ENCODE data around the gene DYRK3.
"Not testable (repeated sequence)": the region's sequence is repeated elsewhere in the genome, so short reads cannot be mapped to it uniquely, and the experiment has no call there.

DYRK3 gene

DNA sequence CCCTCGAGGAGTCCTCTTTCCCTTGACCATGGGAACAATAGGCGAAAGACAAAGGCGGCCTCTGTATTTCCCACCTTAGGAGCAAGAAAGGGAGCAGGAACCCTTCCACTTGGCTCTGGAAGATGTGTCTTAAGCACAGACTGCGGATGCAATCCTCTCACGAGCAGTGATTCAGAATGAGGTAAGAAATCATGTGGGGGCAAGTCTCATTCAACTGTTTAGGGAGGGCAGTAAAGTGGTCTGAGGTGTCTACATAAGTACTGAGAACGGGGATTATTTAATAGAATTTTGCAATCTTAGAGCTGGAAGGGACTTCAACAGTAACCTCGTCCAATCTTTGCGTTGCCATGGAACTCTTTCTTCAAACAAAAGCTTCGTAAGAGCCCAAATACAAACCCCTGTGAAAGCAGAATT is 1.6 kb upstream of the DYRK3 start:
- DNase-seq, result no peak

- peak; percentile 90 for DNase-seq
Observed at GRCh38 chr1:206634365-206635079, 814 bp upstream of the DYRK3 start.

DNA sequence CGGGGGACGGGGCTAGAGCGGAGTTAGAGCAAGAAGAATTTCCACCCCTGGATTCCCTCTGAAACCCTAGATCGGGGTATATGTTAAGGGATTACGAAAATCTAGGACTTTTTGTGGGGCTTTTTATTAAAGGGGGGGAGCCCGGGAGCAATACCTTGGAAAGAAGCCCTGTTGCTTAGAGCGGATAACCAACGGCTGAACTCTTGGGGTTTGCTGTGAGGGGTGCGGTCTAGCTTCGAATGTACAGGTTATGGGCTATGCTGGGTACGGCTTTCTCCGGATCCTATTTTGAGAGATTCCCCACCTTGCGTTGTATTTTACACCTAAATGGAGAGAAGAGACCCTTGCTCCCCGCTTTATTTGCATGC is 626 bp downstream of the DYRK3 start:
- DNase-seq, result no peak

DNA sequence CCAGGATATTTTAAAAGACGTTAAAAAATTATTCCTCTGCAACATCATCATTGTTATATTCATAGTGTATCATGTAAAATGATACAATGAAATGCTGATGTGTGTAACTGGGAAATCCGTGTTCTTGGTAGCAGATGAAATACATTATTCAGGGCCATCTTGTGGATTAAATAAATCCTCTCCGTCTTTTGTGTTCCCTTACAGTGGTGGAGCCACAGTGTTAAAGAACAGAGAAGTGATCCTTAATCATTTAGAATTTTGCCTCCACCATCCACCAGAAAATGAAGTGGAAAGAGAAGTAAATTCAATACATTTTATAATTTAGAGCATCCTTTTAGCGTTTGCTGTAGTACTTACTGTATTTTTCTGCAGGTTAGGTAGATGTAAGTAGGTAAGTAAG is 1.3 kb downstream of the DYRK3 start:
- DNase-seq, result no peak

DNA sequence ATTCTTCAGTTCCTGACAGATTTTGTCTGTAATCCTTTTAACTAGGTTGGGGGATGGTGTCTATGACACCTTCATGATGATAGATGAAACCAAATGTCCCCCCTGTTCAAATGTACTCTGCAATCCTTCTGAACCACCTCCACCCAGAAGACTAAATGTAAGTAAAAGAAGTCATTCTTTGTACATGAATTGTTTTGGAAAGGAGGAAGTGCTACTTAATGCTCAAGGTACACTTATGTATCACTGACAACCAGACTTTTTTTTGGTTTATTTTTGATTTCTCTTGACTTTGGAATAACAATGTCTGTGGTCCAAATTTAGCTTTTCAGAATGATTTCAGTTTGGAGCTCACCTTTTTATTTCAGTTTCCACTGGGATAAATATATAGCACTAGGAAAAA is 2.3 kb downstream of the DYRK3 start:
- DNase-seq, result no peak

- DNase-seq, result not testable (repeated sequence)
Observed at GRCh38 chr1:206642074-206642473, 6.7 kb downstream of the DYRK3 start.

DNA sequence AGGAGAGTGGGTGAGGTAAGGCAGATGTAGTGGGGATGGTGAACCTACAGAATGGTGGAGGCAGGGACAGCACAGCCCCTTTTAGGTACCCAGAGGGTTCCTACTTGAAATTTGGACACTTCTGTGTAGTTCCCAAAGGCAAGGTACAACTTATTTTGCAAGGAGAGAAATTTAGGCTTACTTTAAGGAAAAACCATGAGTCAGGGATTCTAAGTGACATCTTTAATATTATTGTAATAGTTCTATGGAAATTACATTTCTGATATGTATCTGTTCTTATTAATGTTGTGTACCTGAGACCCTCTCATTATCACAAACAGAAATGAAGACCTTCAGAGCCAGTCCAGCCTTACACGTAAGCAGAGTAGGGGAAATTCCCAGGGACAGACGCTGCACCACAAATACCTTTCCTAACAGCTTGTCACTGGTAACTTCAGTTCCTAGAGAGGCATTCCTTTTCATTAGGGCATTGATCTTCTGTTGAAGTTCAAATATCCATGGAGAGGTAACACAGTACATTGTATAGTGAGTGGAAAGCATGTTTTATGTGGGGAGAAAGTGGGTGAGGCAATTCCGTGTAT is 7.9 kb downstream of the DYRK3 start:
- DNase-seq, result no peak

GRCh38 chr1:206646504-206646903 is 11.2 kb downstream of the DYRK3 start:
- DNase-seq, result no peak

DNA sequence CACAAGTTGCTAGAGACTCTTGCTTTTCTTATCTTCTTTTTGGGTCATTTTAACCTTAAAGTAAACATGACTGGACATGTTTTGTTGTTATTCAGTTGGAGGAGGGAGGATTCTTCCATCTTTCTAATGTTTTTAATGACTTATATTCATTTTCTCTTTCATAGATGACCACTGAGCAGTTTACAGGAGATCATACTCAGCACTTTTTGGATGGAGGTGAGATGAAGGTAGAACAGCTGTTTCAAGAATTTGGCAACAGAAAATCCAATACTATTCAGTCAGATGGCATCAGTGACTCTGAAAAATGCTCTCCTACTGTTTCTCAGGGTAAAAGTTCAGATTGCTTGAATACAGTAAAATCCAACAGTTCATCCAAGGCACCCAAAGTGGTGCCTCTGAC is 11.9 kb downstream of the DYRK3 start:
- no peak for DNase-seq

GRCh38 chr1:206649261-206649921 is 14.1 kb downstream of the DYRK3 start:
- no peak for DNase-seq

DNA sequence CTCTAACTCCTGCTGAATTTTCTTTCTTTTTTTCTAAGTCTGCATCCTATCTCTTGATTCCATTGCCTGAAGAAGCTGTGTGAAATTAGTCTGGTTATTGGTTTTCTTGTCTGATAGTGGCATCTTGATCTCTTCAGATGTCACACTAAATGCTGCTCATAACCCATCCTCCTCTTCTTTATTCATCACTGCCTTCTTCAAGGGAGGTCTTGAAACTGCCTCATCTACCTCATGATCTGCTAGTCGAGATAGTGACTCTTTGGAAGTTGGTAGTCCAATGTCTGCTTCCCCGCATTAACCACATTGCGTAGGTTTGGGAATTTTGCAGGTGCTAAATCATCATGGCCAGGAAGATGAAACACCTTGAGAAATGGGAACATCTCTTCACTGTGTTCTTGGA is 15.7 kb downstream of the DYRK3 start:
- no peak for DNase-seq

- no peak for DNase-seq
Observed at GRCh38 chr1:206651958-206652890, 16.9 kb downstream of the DYRK3 start.

GRCh38 chr1:206653715-206654459 is 18.6 kb downstream of the DYRK3 start:
- DNase-seq, result no peak

- no peak for DNase-seq
Observed at GRCh38 chr1:206654828-206655227, 19.5 kb downstream of the DYRK3 start.

DNA sequence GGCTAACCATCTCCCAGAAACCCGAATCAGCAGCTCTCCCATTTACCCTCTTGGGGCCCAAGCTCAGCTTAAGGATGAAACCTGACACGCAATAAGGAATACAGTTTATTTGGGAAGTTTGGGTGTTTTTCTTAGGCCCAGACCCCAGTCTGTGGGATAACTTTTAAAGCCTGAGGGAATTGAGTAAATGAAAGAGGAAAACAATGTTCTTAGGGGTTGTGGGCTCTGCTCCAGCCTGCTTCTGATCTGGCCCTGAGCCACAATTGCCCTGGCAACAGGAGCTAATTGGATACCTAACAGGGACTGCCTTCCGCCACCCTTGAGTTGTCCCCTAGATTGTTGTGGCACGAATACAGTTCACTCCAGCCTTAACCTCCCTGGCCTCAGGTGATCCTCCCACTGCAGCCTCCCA is 20.1 kb downstream of the DYRK3 start:
- peak; percentile 58 for DNase-seq

GRCh38 chr1:206656936-206657335 is 21.6 kb downstream of the DYRK3 start:
- no peak for DNase-seq

DNA sequence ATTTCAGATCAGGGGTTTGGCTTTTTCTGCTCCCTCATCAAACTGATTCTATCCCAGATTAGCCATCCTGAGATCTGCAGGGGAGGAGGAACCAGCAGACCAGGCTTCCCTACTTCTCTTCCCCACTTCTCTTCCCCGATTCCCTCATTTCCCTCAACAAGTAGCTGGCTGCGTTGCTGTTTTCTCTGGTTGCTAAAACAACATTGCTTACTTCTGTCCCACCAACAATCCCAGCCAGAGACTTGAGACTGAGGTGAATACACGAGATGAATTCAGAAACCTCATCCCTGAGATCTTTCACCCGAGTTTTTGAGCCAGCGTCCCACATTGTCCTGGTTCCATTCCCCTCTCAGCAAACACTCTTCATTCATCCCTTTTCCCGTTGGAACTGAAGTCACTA is 22.4 kb downstream of the DYRK3 start:
- no peak for DNase-seq

GRCh38 chr1:206658264-206658980 is 23.1 kb downstream of the DYRK3 start:
- DNase-seq, result no peak

GRCh38 chr1:206658981-206659273 is 23.6 kb downstream of the DYRK3 start:
- no peak for DNase-seq

DNA sequence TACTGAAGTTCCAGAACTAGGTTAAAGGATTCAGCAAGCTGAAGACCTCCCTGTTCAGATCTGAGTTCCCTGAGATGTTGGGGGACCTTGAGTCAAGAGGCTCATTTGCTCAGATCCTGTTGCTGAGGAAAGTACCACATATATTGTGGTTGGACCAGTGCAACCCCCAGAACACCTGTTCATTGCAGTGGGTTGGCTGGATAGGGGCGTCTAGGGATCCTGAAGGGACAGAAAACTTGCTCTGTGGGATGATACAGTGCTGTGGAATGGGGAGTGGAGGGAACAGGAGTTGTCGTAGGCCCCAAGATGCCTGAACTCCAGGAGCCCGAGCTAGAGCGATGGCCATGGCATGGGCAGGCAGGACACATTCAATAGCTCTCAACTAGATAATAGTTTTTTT is 24.8 kb downstream of the DYRK3 start:
- DNase-seq, result no peak

GRCh38 chr1:206661161-206661820 is 26.0 kb downstream of the DYRK3 start:
- no peak for DNase-seq
